Suprapubic skin (tissue), 4 donors: ENCODE results near the gene REEP3.

Experiments
- EP300 ChIP-seq: sonication (generic); formaldehyde crosslinking; IDR thresholded peaks from one replicate; pipeline ENCODE4 v1.6.1; 2017; ENCODE audit warnings: antibody characterized with exemption
- POLR2A ChIP-seq, 2 donors: fragments of 450-650 bp; IDR thresholded peaks; one replicate each; pipeline ENCODE4 v1.6.1; 2017; ENCODE audit warnings: antibody characterized with exemption in 2 of 2, mild to moderate bottlenecking in 2 of 2, moderate library complexity in 2 of 2
- POLR2AphosphoS5 ChIP-seq, 3 donors: sonication (generic); formaldehyde crosslinking; IDR thresholded peaks; one replicate each; pipeline ENCODE4 v1.6.1; 2017; ENCODE audit warnings: antibody characterized with exemption in 3 of 3
- TF ChIP-seq, protein P1 (sequence below), 2 donors: fragments of 200-600 bp in 1 of 2; fragments of 450-650 bp in 1 of 2; sonication (generic) in 1 of 2; IDR thresholded peaks; one replicate each; pipeline ENCODE4 v1.5.1; 2016 to 2019; ENCODE audit warnings: antibody characterized with exemption in 2 of 2, mild to moderate bottlenecking in 1 of 2, moderate library complexity in 1 of 2

GRCh38 chr10:63618552-63618951, 97.4 kb downstream of the REEP3 start:
- TF ChIP-seq, protein P1, sequence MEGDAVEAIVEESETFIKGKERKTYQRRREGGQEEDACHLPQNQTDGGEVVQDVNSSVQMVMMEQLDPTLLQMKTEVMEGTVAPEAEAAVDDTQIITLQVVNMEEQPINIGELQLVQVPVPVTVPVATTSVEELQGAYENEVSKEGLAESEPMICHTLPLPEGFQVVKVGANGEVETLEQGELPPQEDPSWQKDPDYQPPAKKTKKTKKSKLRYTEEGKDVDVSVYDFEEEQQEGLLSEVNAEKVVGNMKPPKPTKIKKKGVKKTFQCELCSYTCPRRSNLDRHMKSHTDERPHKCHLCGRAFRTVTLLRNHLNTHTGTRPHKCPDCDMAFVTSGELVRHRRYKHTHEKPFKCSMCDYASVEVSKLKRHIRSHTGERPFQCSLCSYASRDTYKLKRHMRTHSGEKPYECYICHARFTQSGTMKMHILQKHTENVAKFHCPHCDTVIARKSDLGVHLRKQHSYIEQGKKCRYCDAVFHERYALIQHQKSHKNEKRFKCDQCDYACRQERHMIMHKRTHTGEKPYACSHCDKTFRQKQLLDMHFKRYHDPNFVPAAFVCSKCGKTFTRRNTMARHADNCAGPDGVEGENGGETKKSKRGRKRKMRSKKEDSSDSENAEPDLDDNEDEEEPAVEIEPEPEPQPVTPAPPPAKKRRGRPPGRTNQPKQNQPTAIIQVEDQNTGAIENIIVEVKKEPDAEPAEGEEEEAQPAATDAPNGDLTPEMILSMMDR (IDR thresholded peaks at IDR 0.05), result no peak
- TF ChIP-seq POLR2AphosphoS5 (IDR thresholded peaks at IDR 0.05) (no peak), POLR2A (IDR thresholded peaks at IDR 0.05) (no peak), EP300 (no peak)
